ENCODE data around the gene TP53TG3D.
"Not testable (repeated sequence)": the region's sequence is repeated elsewhere in the genome, so short reads cannot be mapped to it uniquely, and the experiment has no call there.

Gene TP53TG3D

GRCh38 chr16:32252986-32253385 is at the start of gene TP53TG3D:
Gene TP53TG3D (plus strand): TSS chr16:32253286. CDS start chr16:32253354, 68 bp downstream.
- H3K79me2 ChIP-seq (ENCODE audit: insufficient read depth, low read length); H3K9ac ChIP-seq (ENCODE audit: low read length); H3K36me3 ChIP-seq (ENCODE audit: low read length); H3K4me2 ChIP-seq (ENCODE audit: low read depth, low read length, poor library complexity, severe bottlenecking); H2AFZ ChIP-seq (ENCODE audit: low read depth, low read length, severe bottlenecking); H3K4me3 ChIP-seq (ENCODE audit: insufficient read depth, low read length, poor library complexity, severe bottlenecking); H3K9me2 ChIP-seq (replicated peaks; ENCODE audit: insufficient read depth, low read length); H3K9me3 ChIP-seq (ENCODE audit: insufficient read depth, low read length); H4K20me1 ChIP-seq (ENCODE audit: low read depth, low read length); H3K27me3 ChIP-seq (ENCODE audit: low read length); H3F3A ChIP-seq (ENCODE audit: insufficient read depth); H3K27ac ChIP-seq (ENCODE audit: low read depth, low read length): not testable (repeated sequence)

GRCh38 chr16:32253507-32253906 is 421 bp downstream of the TP53TG3D start:
- not testable (repeated sequence) for H3F3A ChIP-seq (ENCODE audit: insufficient read depth); H4K20me1 ChIP-seq (ENCODE audit: low read depth, low read length); H2AFZ ChIP-seq (ENCODE audit: low read depth, low read length, severe bottlenecking); H3K36me3 ChIP-seq (ENCODE audit: low read length); H3K4me2 ChIP-seq (ENCODE audit: low read depth, low read length, poor library complexity, severe bottlenecking); H3K27me3 ChIP-seq (ENCODE audit: low read length); H3K9me3 ChIP-seq (ENCODE audit: insufficient read depth, low read length); H3K9ac ChIP-seq (ENCODE audit: low read length); H3K4me3 ChIP-seq (ENCODE audit: insufficient read depth, low read length, poor library complexity, severe bottlenecking); H3K27ac ChIP-seq (ENCODE audit: low read depth, low read length); H3K9me2 ChIP-seq (replicated peaks; ENCODE audit: insufficient read depth, low read length); H3K79me2 ChIP-seq (ENCODE audit: insufficient read depth, low read length)

GRCh38 chr16:32261526-32261925 is 8.4 kb downstream of the TP53TG3D start:
- not testable (repeated sequence) for H3F3A ChIP-seq (ENCODE audit: insufficient read depth); H4K20me1 ChIP-seq (ENCODE audit: low read depth, low read length); H3K9me2 ChIP-seq (replicated peaks; ENCODE audit: insufficient read depth, low read length); H3K4me3 ChIP-seq (ENCODE audit: insufficient read depth, low read length, poor library complexity, severe bottlenecking); H3K27ac ChIP-seq (ENCODE audit: low read depth, low read length); H3K4me2 ChIP-seq (ENCODE audit: low read depth, low read length, poor library complexity, severe bottlenecking); H3K79me2 ChIP-seq (ENCODE audit: insufficient read depth, low read length); H2AFZ ChIP-seq (ENCODE audit: low read depth, low read length, severe bottlenecking); H3K9ac ChIP-seq (ENCODE audit: low read length); H3K27me3 ChIP-seq (ENCODE audit: low read length); H3K36me3 ChIP-seq (ENCODE audit: low read length); H3K9me3 ChIP-seq (ENCODE audit: insufficient read depth, low read length)

GRCh38 chr16:32263552-32263951 is 10.5 kb downstream of the TP53TG3D start:
- not testable (repeated sequence) for H4K20me1 ChIP-seq (ENCODE audit: low read depth, low read length); H3F3A ChIP-seq (ENCODE audit: insufficient read depth); H3K4me3 ChIP-seq (ENCODE audit: insufficient read depth, low read length, poor library complexity, severe bottlenecking); H3K27me3 ChIP-seq (ENCODE audit: low read length); H3K27ac ChIP-seq (ENCODE audit: low read depth, low read length); H3K9me2 ChIP-seq (replicated peaks; ENCODE audit: insufficient read depth, low read length); H3K4me2 ChIP-seq (ENCODE audit: low read depth, low read length, poor library complexity, severe bottlenecking); H3K9ac ChIP-seq (ENCODE audit: low read length); H3K79me2 ChIP-seq (ENCODE audit: insufficient read depth, low read length); H2AFZ ChIP-seq (ENCODE audit: low read depth, low read length, severe bottlenecking); H3K36me3 ChIP-seq (ENCODE audit: low read length); H3K9me3 ChIP-seq (ENCODE audit: insufficient read depth, low read length)

GRCh38 chr16:32281910-32282309 is 28.8 kb downstream of the TP53TG3D start:
- H3F3A ChIP-seq (ENCODE audit: insufficient read depth); H4K20me1 ChIP-seq (ENCODE audit: low read depth, low read length); H3K27ac ChIP-seq (ENCODE audit: low read depth, low read length); H3K9ac ChIP-seq (ENCODE audit: low read length); H3K9me2 ChIP-seq (replicated peaks; ENCODE audit: insufficient read depth, low read length); H3K36me3 ChIP-seq (ENCODE audit: low read length); H2AFZ ChIP-seq (ENCODE audit: low read depth, low read length, severe bottlenecking); H3K4me3 ChIP-seq (ENCODE audit: insufficient read depth, low read length, poor library complexity, severe bottlenecking); H3K4me2 ChIP-seq (ENCODE audit: low read depth, low read length, poor library complexity, severe bottlenecking); H3K79me2 ChIP-seq (ENCODE audit: insufficient read depth, low read length); H3K27me3 ChIP-seq (ENCODE audit: low read length); H3K9me3 ChIP-seq (ENCODE audit: insufficient read depth, low read length): not testable (repeated sequence)

GRCh38 chr16:32283024-32283423 is 29.9 kb downstream of the TP53TG3D start:
- not testable (repeated sequence) for H3K27me3 ChIP-seq (ENCODE audit: low read length); H3K27ac ChIP-seq (ENCODE audit: low read depth, low read length); H4K20me1 ChIP-seq (ENCODE audit: low read depth, low read length); H3K9me2 ChIP-seq (replicated peaks; ENCODE audit: insufficient read depth, low read length); H3K4me2 ChIP-seq (ENCODE audit: low read depth, low read length, poor library complexity, severe bottlenecking); H3K36me3 ChIP-seq (ENCODE audit: low read length); H3K79me2 ChIP-seq (ENCODE audit: insufficient read depth, low read length); H3K4me3 ChIP-seq (ENCODE audit: insufficient read depth, low read length, poor library complexity, severe bottlenecking); H2AFZ ChIP-seq (ENCODE audit: low read depth, low read length, severe bottlenecking); H3K9me3 ChIP-seq (ENCODE audit: insufficient read depth, low read length); H3F3A ChIP-seq (ENCODE audit: insufficient read depth); H3K9ac ChIP-seq (ENCODE audit: low read length)

GRCh38 chr16:32283917-32284495 is 30.9 kb downstream of the TP53TG3D start:
- not testable (repeated sequence) for H3K27me3 ChIP-seq (ENCODE audit: low read length); H3K9ac ChIP-seq (ENCODE audit: low read length); H4K20me1 ChIP-seq (ENCODE audit: low read depth, low read length); H3K79me2 ChIP-seq (ENCODE audit: insufficient read depth, low read length); H3K27ac ChIP-seq (ENCODE audit: low read depth, low read length); H3K36me3 ChIP-seq (ENCODE audit: low read length); H3K4me2 ChIP-seq (ENCODE audit: low read depth, low read length, poor library complexity, severe bottlenecking); H3K4me3 ChIP-seq (ENCODE audit: insufficient read depth, low read length, poor library complexity, severe bottlenecking); H3K9me2 ChIP-seq (replicated peaks; ENCODE audit: insufficient read depth, low read length); H2AFZ ChIP-seq (ENCODE audit: low read depth, low read length, severe bottlenecking); H3F3A ChIP-seq (ENCODE audit: insufficient read depth); H3K9me3 ChIP-seq (ENCODE audit: insufficient read depth, low read length)

GRCh38 chr16:32284800-32285796 is 32.0 kb downstream of the TP53TG3D start:
- not testable (repeated sequence) for H3K9me2 ChIP-seq (replicated peaks; ENCODE audit: insufficient read depth, low read length); H3K4me2 ChIP-seq (ENCODE audit: low read depth, low read length, poor library complexity, severe bottlenecking); H3K27me3 ChIP-seq (ENCODE audit: low read length); H3K9me3 ChIP-seq (ENCODE audit: insufficient read depth, low read length); H2AFZ ChIP-seq (ENCODE audit: low read depth, low read length, severe bottlenecking); H4K20me1 ChIP-seq (ENCODE audit: low read depth, low read length); H3K4me3 ChIP-seq (ENCODE audit: insufficient read depth, low read length, poor library complexity, severe bottlenecking); H3K79me2 ChIP-seq (ENCODE audit: insufficient read depth, low read length); H3K27ac ChIP-seq (ENCODE audit: low read depth, low read length); H3K36me3 ChIP-seq (ENCODE audit: low read length); H3K9ac ChIP-seq (ENCODE audit: low read length); H3F3A ChIP-seq (ENCODE audit: insufficient read depth)
